TTC549 (cell line): Measurements from ENCODE around the gene CLDN18.

Experiments used
- FAIRE-seq: peaks from 2 replicates; lab custom pipeline; 2012; peaks lifted over from hg19 to GRCh38; lab: Jason Lieb, UNC

CLDN18 gene

GRCh38 chr3:138027821-138028220 is 17.9 kb downstream of the CLDN18 start:
- no peak for FAIRE-seq

DNA sequence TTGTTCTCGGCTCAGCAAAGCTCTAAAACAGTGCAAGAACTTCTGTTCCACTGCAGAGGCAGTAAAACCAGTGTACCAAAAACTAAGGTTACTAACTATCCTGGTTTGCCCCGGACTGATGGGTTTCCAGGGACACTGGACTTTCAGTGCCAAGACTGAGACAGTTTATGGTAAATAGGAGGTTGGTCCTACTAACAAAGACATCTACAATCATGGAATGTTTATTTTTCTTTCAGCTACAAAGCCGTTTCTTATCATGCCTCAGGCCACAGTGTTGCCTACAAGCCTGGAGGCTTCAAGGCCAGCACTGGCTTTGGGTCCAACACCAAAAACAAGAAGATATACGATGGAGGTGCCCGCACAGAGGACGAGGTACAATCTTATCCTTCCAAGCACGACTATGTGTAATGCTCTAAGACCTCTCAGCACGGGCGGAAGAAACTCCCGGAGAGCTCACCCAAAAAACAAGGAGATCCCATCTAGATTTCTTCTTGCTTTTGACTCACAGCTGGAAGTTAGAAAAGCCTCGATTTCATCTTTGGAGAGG is 20.8 kb downstream of the CLDN18 start:
- no peak for FAIRE-seq

DNA sequence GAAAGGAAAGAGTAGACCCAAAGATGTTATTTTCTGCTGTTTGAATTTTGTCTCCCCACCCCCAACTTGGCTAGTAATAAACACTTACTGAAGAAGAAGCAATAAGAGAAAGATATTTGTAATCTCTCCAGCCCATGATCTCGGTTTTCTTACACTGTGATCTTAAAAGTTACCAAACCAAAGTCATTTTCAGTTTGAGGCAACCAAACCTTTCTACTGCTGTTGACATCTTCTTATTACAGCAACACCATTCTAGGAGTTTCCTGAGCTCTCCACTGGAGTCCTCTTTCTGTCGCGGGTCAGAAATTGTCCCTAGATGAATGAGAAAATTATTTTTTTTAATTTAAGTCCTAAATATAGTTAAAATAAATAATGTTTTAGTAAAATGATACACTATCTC is 21.6 kb downstream of the CLDN18 start:
- no peak for FAIRE-seq

DNA sequence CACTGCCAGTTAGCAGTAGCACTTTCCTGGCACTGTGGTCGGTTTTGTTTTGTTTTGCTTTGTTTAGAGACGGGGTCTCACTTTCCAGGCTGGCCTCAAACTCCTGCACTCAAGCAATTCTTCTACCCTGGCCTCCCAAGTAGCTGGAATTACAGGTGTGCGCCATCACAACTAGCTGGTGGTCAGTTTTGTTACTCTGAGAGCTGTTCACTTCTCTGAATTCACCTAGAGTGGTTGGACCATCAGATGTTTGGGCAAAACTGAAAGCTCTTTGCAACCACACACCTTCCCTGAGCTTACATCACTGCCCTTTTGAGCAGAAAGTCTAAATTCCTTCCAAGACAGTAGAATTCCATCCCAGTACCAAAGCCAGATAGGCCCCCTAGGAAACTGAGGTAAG is 22.6 kb downstream of the CLDN18 start:
- no peak for FAIRE-seq

DNA sequence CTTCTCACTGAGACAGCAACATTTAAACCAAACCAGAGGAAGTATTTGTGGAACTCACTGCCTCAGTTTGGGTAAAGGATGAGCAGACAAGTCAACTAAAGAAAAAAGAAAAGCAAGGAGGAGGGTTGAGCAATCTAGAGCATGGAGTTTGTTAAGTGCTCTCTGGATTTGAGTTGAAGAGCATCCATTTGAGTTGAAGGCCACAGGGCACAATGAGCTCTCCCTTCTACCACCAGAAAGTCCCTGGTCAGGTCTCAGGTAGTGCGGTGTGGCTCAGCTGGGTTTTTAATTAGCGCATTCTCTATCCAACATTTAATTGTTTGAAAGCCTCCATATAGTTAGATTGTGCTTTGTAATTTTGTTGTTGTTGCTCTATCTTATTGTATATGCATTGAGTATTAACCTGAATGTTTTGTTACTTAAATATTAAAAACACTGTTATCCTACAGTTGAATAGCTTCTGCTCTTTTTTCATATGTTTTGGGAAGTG is 23.3 kb downstream of the CLDN18 start:
- FAIRE-seq: no peak

DNA sequence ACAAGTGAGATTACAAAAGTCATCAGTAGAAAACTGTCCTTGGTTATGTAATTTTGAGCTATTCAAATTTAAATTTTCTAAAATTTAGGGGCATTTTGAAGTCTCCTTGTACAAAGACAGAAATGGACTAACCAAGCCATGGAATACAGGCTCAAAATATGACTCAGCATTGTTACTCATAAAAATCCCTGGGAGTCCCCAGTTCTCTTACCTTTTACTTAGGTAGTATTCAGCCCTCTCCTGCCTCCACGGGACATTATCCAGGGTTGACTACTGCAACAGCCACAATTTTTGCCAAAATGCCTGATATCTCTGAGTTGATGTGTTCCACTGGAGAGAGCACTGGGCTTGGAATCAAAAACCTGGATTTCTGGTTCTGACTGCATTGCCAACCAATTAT is 25.0 kb downstream of the CLDN18 start:
- no peak for FAIRE-seq

- no peak for FAIRE-seq
Observed at GRCh38 chr3:138036572-138036971, 26.6 kb downstream of the CLDN18 start.

GRCh38 chr3:138038725-138039462 is 28.9 kb downstream of the CLDN18 start:
- FAIRE-seq: no peak

- no peak for FAIRE-seq
Observed at GRCh38 chr3:138042043-138042442, 32.1 kb downstream of the CLDN18 start.

- no peak for FAIRE-seq
Observed at GRCh38 chr3:138043266-138044029, 33.5 kb downstream of the CLDN18 start.

GRCh38 chr3:138046085-138046484 is 36.1 kb downstream of the CLDN18 start:
- no peak for FAIRE-seq

DNA sequence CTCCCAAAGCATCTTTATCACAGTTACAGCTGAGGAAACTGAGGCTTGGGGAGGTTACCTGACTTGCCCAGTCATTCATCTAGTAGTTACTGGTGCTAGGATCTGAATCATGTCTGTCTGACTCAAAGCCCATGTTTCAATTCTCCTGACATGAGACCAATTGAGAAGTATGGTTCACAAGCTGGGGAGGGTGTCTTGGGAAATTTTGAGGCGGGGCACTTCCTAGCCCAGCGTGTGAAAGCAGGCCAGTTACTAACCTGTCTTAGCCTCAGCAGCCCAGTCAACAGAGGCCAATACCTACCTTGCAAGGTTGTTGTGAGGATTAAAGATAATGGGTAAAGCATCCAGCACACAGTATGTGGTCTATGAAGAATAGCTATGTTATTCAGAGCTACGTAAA is 37.0 kb downstream of the CLDN18 start:
- FAIRE-seq: no peak

GRCh38 chr3:138047596-138048158 is 37.7 kb downstream of the CLDN18 start:
- FAIRE-seq: no peak

- no peak for FAIRE-seq
Observed at GRCh38 chr3:138049157-138049919, 39.4 kb downstream of the CLDN18 start.

- no peak for FAIRE-seq
Observed at GRCh38 chr3:138051947-138052802, 42.2 kb downstream of the CLDN18 start.

GRCh38 chr3:138054057-138054456 is 44.1 kb downstream of the CLDN18 start:
- FAIRE-seq: no peak

DNA sequence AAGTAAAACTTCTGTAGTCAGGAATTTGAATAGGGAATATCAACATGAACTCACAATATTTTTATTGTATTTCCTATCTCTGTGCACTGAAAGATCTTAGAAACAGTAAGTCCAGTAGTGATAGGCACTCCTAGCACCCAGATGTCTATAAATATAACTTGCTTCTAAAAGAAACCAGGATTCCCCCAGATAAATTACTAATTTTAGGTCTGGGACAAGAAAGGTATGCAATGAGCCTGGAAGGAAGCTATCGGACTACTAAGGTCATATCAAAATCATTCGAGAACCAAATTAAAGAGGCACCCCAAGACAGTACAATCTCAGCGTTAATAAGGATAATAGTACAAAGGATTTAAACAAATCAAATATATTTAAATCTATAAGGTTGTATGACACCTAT is 47.4 kb downstream of the CLDN18 start:
- FAIRE-seq: no peak

GRCh38 chr3:138059261-138059660 is 49.3 kb downstream of the CLDN18 start:
- FAIRE-seq: no peak

DNA sequence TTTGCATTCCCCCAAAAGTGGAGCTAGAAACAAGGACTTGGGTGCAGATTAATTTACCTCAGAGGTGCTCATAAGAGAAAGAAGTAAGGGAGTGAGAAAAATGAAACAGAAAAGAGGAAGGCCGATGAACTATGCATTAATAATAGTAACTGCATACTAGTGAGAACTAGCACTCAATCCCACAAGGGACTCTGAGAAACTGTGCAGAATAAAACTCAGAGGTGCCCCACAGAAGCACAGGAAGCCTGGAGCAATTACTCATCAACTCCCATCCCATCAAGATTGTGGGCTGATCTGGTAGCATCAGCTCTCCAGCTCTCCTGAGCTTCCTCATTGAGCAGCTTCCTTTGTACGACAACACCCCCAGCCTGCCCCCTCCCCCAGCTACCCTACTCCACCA is 50.8 kb downstream of the CLDN18 start:
- FAIRE-seq: no peak

DNA sequence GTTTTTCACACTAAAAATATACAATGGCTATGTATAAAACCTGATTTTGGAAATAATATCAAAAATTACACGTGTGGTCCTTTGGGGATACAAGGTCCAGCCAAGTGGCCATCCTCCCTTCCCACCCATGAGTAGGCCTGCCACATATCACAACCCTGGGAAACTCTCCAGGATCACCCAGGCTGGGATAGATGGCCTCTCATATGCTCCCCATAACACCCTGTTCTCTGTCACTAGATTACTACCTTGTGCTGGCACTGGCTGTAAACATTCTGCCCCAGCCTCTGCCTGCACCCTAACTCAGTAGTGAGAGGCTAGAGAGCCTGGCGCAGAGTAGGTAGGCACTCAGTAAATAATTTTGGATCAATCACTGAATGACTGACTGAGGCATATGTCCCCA is 52.1 kb downstream of the CLDN18 start:
- FAIRE-seq: no peak

- FAIRE-seq: no peak
Observed at GRCh38 chr3:138062626-138063025, 52.7 kb downstream of the CLDN18 start.
